Neutrophil (primary cell): Measurements from ENCODE around the gene MAP2K5.

Experiments
- H3K27ac ChIP-seq: fragments of 200-600 bp; sonication (generic); 2 replicates; pipeline ENCODE4 v1.5.1; 2016; ENCODE audit warnings: mild to moderate bottlenecking, moderate library complexity
- H3K27me3 ChIP-seq: fragments of 200-600 bp; sonication (generic); 2 replicates; pipeline ENCODE4 v1.6.0; 2016; ENCODE audit warnings: mild to moderate bottlenecking
- H3K36me3 ChIP-seq: fragments of 200-600 bp; sonication (generic); 2 replicates; pipeline ENCODE4 v1.5.1; 2017
- H3K4me1 ChIP-seq, 2 experiments: fragments of 200-600 bp in 1 of 2; sonication (generic) in 1 of 2; 1 replicate in 1 of 2; 2 replicates in 1 of 2; pipeline versions ENCODE4 v1.5.1 to v1.6.1; 2013 to 2016; ENCODE audit warnings: low read depth in 1 of 2, low read length in 1 of 2, mild to moderate bottlenecking in 1 of 2, moderate library complexity in 1 of 2; ENCODE audit not compliant: control insufficient read depth in 1 of 2, insufficient read depth in 1 of 2
- H3K4me3 ChIP-seq, 2 experiments: fragments of 200-600 bp in 1 of 2; sonication (generic) in 1 of 2; 1 replicate in 1 of 2; 2 replicates in 1 of 2; pipeline ENCODE4 v1.5.1; 2013 to 2016; ENCODE audit warnings: low read depth in 1 of 2, low read length in 1 of 2, mild to moderate bottlenecking in 1 of 2, moderate library complexity in 1 of 2
- H3K9me3 ChIP-seq: fragments of 200-600 bp; sonication (generic); 2 replicates; pipeline ENCODE4 v1.5.1; 2016
- TF ChIP-seq, protein P1 (sequence below): fragments of 200-600 bp; sonication (generic); IDR thresholded peaks from 2 replicates; pipeline ENCODE4 v1.5.1; 2016; ENCODE audit warnings: antibody characterized with exemption

Gene MAP2K5

GRCh38 chr15:67548236-67548852 is 5.8 kb downstream of the MAP2K5 start:
- no peaks in the 10 kb centered on the region for H3K9me3 ChIP-seq
- TF ChIP-seq, protein P1, sequence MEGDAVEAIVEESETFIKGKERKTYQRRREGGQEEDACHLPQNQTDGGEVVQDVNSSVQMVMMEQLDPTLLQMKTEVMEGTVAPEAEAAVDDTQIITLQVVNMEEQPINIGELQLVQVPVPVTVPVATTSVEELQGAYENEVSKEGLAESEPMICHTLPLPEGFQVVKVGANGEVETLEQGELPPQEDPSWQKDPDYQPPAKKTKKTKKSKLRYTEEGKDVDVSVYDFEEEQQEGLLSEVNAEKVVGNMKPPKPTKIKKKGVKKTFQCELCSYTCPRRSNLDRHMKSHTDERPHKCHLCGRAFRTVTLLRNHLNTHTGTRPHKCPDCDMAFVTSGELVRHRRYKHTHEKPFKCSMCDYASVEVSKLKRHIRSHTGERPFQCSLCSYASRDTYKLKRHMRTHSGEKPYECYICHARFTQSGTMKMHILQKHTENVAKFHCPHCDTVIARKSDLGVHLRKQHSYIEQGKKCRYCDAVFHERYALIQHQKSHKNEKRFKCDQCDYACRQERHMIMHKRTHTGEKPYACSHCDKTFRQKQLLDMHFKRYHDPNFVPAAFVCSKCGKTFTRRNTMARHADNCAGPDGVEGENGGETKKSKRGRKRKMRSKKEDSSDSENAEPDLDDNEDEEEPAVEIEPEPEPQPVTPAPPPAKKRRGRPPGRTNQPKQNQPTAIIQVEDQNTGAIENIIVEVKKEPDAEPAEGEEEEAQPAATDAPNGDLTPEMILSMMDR: no peak
- peaks cover 18% of the 10 kb centered on the region for H3K36me3 ChIP-seq
- no peak overlapping the region for H3K27ac ChIP-seq
- H3K4me1 ChIP-seq: peaks cover under 1 to 2% of the 10 kb centered on the region in 2 experiments
- H3K27me3 ChIP-seq: no peaks in the 10 kb centered on the region
- no peak overlapping the region for H3K4me3 ChIP-seq

DNA sequence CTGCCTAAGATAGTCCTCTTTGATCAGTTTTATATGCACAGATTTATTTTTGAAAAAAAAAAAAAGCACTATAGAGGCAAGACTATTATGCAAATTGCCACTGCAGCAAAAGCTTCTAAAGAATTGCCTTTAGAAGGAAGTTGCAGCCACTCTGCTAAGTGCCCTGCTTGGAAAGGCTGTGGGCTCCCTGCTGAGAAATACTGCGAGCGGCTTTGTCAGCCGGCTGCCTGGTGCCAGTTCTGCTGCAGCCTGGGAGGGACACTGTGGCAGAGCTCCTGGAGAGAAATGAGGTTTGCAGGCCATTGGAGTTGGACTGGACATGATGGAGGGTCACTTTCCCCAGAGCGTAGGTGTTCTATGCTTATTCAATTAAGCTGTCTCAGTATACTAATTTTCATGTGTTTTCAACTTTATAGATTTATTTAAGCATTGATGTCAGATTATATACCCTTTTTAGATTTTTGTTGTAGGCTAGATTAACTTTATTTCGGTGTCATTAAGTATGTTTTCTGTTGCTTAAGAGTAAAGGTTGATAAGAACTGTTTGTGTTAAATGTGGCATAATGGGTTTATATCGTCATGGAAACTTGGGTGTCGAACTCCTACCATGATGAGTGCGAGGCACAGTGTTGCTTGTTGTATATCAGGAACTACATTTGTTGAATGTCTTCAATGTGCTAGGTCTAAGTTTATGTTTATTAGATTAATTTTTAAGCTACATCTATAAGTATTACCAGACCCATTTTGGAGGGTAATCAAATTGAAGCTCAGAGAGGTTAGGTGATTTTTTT is 6.6 kb downstream of the MAP2K5 start:
- Histone ChIP-seq H3K9me3 (no peaks in the 10 kb centered on the region), H3K36me3 (peaks cover 18% of the 10 kb centered on the region), H3K27me3 (no peaks in the 10 kb centered on the region), H3K4me3 (no peak overlapping the region), H3K27ac (no peak overlapping the region), H3K4me1 (no peaks in the 10 kb centered on the region)
- TF ChIP-seq, protein P1: no peak

DNA sequence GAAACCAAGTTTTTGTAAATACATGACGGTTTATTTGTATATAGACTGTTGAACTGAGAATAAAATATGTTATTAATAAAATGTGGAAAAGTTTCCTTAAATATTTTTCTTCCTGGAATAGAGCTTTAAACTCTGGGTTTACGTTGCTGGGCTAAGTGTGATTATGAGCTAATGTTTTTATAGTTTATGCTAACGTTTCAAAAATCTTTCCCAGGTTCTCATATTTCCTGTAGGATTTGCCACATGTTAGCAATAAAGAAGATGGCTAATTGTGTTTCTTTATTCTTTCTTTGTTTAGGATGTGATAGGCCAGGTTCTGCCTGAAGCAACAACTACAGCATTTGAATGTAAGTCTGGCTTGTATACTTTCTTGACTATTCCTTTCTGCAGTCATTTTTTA is 7.2 kb downstream of the MAP2K5 start:
- Histone ChIP-seq H3K4me3 (no peak overlapping the region), H3K27ac (no peak overlapping the region), H3K9me3 (no peaks in the 10 kb centered on the region), H3K4me1 (no peaks in the 10 kb centered on the region), H3K36me3 (peaks cover 18% of the 10 kb centered on the region), H3K27me3 (no peaks in the 10 kb centered on the region)
- TF ChIP-seq, protein P1: no peak

DNA sequence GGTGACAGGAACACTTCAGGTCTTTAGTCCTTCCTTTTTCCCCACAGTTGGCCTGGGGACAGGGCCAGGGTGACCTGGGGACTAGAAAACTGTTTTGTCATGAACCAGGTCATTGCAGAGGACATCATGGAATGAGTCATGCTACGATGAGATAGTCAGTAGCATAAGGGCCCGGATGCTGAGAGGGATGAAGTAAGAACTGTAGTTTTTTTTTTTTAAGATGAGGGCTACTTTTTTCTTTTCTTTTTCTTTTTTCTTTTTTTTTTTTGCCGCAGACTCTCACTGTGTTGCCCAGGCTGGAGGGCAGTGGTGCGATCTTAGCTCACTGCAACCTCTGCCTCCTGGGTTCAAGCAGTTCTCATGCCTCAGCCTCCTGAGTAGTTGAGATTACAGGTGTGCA is 8.0 kb downstream of the MAP2K5 start:
- no peaks in the 10 kb centered on the region for H3K27me3 ChIP-seq
- TF ChIP-seq, protein P1: no peak
- no peaks in the 10 kb centered on the region for H3K9me3 ChIP-seq
- no peak overlapping the region for H3K4me3 ChIP-seq
- no peak overlapping the region for H3K27ac ChIP-seq
- H3K36me3 ChIP-seq: peaks cover 18% of the 10 kb centered on the region
- H3K4me1 ChIP-seq: no peaks in the 10 kb centered on the region

DNA sequence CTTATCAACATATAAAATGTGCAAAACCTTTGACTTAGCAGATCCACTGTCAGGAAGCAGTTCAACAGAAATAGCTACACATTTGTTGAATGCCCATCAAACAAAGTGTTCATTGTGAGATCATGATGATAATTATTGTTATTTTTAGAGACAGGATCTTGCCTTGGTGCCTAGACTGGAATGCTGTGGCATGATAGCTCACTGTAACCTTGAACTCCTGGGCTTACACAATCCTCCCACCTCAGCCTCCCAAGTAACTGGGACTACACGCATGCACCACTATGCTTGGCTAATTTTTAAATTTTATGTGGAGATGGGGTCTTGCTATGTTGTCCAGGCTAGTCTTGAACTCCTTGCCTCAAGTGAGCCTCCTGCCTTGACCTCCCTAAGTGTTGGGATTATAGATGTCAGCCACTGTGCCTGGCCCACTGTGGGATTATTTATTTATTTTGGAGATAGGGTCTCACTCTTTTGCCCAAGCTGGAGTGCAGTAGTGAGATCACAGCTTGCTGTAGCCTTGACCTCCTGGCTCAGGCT is 8.8 kb downstream of the MAP2K5 start:
- TF ChIP-seq, protein P1: no peak
- H3K36me3 ChIP-seq: peaks cover 15% of the 10 kb centered on the region
- H3K4me1 ChIP-seq: no peaks in the 10 kb centered on the region
- no peak overlapping the region for H3K4me3 ChIP-seq
- H3K27me3 ChIP-seq: no peaks in the 10 kb centered on the region
- H3K9me3 ChIP-seq: no peaks in the 10 kb centered on the region
- no peak overlapping the region for H3K27ac ChIP-seq
